HG03469 (cell line): ENCODE data around the gene SLC8A1.

Experiments used
- ATAC-seq: cut with Tn5 transposase; IDR thresholded peaks from one replicate; pipeline ENCODE4 v1.9.1; 2021; ENCODE audit warnings: mild to moderate bottlenecking, moderate library complexity, moderate number of reproducible peaks; ENCODE audit not compliant: unreplicated experiment

SLC8A1 gene

GRCh38 chr2:40168032-40168431 is 283.9 kb downstream of the SLC8A1 start:
- ATAC-seq, result no peak

- no peak for ATAC-seq
These were observed 285.9 kb downstream of the SLC8A1 start for GRCh38 chr2:40166006-40166405.

GRCh38 chr2:40165509-40165844 is 286.4 kb downstream of the SLC8A1 start:
- ATAC-seq, result no peak

GRCh38 chr2:40164736-40165508 is 287.0 kb downstream of the SLC8A1 start:
- no peak for ATAC-seq

- ATAC-seq, result no peak
These were observed 289.9 kb downstream of the SLC8A1 start for GRCh38 chr2:40161986-40162385.

GRCh38 chr2:40160751-40161218 is 291.1 kb downstream of the SLC8A1 start:
- no peak for ATAC-seq

- ATAC-seq, result no peak
These were observed 292.6 kb downstream of the SLC8A1 start for GRCh38 chr2:40159333-40159732.

GRCh38 chr2:40158781-40159180 is 293.1 kb downstream of the SLC8A1 start:
- no peak for ATAC-seq

GRCh38 chr2:40155728-40156127 is 296.2 kb downstream of the SLC8A1 start:
- ATAC-seq, result no peak

GRCh38 chr2:40150266-40150665 is 301.6 kb downstream of the SLC8A1 start:
- ATAC-seq, result no peak

GRCh38 chr2:40148334-40148733 is 303.6 kb downstream of the SLC8A1 start:
- ATAC-seq, result no peak

GRCh38 chr2:40147360-40147759 is 304.5 kb downstream of the SLC8A1 start:
- ATAC-seq, result no peak

- no peak for ATAC-seq
These were observed 307.9 kb downstream of the SLC8A1 start for GRCh38 chr2:40144022-40144421.

GRCh38 chr2:40138314-40138713 is 313.6 kb downstream of the SLC8A1 start:
- ATAC-seq, result no peak

- ATAC-seq, result no peak
These were observed 320.7 kb downstream of the SLC8A1 start for GRCh38 chr2:40131081-40131704.

- no peak for ATAC-seq
These were observed 321.5 kb downstream of the SLC8A1 start for GRCh38 chr2:40130251-40130994.

GRCh38 chr2:40129725-40130124 is 322.2 kb downstream of the SLC8A1 start:
- ATAC-seq, result no peak

GRCh38 chr2:40128796-40129195 is 323.1 kb downstream of the SLC8A1 start:
- no peak for ATAC-seq

- ATAC-seq, result no peak
These were observed 323.9 kb downstream of the SLC8A1 start for GRCh38 chr2:40127890-40128557.

GRCh38 chr2:40127146-40127545 is 324.7 kb downstream of the SLC8A1 start:
- ATAC-seq, result no peak

GRCh38 chr2:40126006-40126405 is 325.9 kb downstream of the SLC8A1 start:
- no peak for ATAC-seq
